Activated CD4-positive, alpha-beta memory T cell treated with anti-CD3 and anti-CD28 coated beads for 36 hours (primary cell): ENCODE data around the gene PLPP4. TPM values are rescaled to one million over a fixed set of nuclear protein-coding genes. Genes with fewer than 3 reads are reported as not detected.

Experiments used
- CTCF ChIA-PET: fragments of 350-600 bp; sonication (Branson Sonifier 250); formaldehyde crosslinking; loops from one replicate; lab custom pipeline; 2021; ENCODE audit warnings: antibody characterized with exemption, inconsistent platforms; lab: Charles Lee
- POLR2A ChIA-PET: fragments of 350-600 bp; sonication (Branson Sonifier 250); formaldehyde crosslinking; loops from one replicate; lab custom pipeline; 2021; ENCODE audit warnings: antibody characterized with exemption; lab: Charles Lee
- DNase-seq: peaks from one replicate; pipeline ENCODE4 v3.0.0-alpha.2; 2020
- H3K27ac Mint-ChIP-seq: one replicate; pipeline ENCODE4 v1.8.0; 2021; ENCODE audit warnings: mixed read lengths
- H3K27me3 Mint-ChIP-seq: one replicate; pipeline ENCODE4 v1.8.0; 2021; ENCODE audit warnings: mixed read lengths
- H3K36me3 Mint-ChIP-seq: one replicate; pipeline ENCODE4 v1.8.0; 2021; ENCODE audit warnings: mixed read lengths
- H3K4me1 Mint-ChIP-seq: one replicate; pipeline ENCODE4 v1.8.0; 2021; ENCODE audit warnings: low read depth, mixed read lengths
- H3K4me3 Mint-ChIP-seq: one replicate; pipeline ENCODE4 v1.8.0; 2021; ENCODE audit warnings: mild to moderate bottlenecking, mixed read lengths
- H3K9me3 Mint-ChIP-seq: one replicate; pipeline ENCODE4 v1.8.0; 2021; ENCODE audit warnings: mixed read lengths
- intact Hi-C: fragments of 100-400 bp; cut with micrococcal nuclease; formaldehyde crosslinking; loops from one replicate; pipeline ENCODE4 v1.15.1; 2023
- total RNA-seq, 2 experiments: library from RNA; stranded (reverse); gene quantifications; one replicate each; pipeline ENCODE4 v1.2.3, GENCODE V29; 2021

Gene PLPP4
- total RNA-seq, 2 experiments from 2014 or later, result not detected

DNA sequence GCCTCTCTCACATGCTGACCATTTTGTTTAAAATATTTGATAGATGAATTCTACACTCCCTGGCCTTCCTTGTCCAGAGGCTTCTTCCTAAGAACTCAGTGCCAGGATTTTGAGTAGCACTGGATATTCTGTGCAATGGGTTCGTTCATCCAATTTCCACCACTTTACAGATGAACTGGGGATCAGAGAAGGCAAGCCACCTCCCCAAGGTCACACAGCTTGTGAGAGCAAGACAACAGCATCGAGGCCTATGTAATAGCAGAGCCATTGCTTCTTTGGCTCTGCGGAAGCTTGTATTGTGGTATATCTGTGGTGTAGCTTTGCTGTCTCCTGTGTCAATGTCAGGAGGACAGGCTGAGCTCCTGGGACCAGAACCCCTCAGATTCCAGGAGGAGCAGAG is 140.9 kb downstream of the PLPP4 start:
- POLR2A ChIA-PET, result no interaction called here
- intact Hi-C loops, result no loop called here
- Mint-ChIP-seq H3K4me3 (no peak overlapping the region), H3K27ac (no peak overlapping the region), H3K4me1 (no peaks in the 10 kb centered on the region), H3K36me3 (no peaks in the 10 kb centered on the region), H3K27me3 (peaks cover 2% of the 10 kb centered on the region), H3K9me3 (peaks cover 6% of the 10 kb centered on the region)
- CTCF ChIA-PET, result no interaction called here
- no peak for DNase-seq

GRCh38 chr10:120598386-120598785 is 141.4 kb downstream of the PLPP4 start:
- Mint-ChIP-seq H3K36me3 (no peaks in the 10 kb centered on the region), H3K9me3 (peaks cover 4% of the 10 kb centered on the region), H3K27ac (no peak overlapping the region), H3K27me3 (peaks cover 2% of the 10 kb centered on the region), H3K4me1 (no peaks in the 10 kb centered on the region), H3K4me3 (no peak overlapping the region)
- CTCF ChIA-PET, result no interaction called here
- POLR2A ChIA-PET, result no interaction called here
- intact Hi-C loops, result no loop called here
- no peak for DNase-seq

- intact Hi-C loops, result no loop called here
- Mint-ChIP-seq H3K4me1 (no peaks in the 10 kb centered on the region), H3K9me3 (peaks cover 4% of the 10 kb centered on the region), H3K27ac (no peak overlapping the region), H3K27me3 (peaks cover 2% of the 10 kb centered on the region), H3K36me3 (no peaks in the 10 kb centered on the region), H3K4me3 (no peak overlapping the region)
- POLR2A ChIA-PET, result no interaction called here
- DNase-seq, result no peak
- CTCF ChIA-PET, result no interaction called here
Observed at GRCh38 chr10:120599200-120599724, 142.2 kb downstream of the PLPP4 start.

DNA sequence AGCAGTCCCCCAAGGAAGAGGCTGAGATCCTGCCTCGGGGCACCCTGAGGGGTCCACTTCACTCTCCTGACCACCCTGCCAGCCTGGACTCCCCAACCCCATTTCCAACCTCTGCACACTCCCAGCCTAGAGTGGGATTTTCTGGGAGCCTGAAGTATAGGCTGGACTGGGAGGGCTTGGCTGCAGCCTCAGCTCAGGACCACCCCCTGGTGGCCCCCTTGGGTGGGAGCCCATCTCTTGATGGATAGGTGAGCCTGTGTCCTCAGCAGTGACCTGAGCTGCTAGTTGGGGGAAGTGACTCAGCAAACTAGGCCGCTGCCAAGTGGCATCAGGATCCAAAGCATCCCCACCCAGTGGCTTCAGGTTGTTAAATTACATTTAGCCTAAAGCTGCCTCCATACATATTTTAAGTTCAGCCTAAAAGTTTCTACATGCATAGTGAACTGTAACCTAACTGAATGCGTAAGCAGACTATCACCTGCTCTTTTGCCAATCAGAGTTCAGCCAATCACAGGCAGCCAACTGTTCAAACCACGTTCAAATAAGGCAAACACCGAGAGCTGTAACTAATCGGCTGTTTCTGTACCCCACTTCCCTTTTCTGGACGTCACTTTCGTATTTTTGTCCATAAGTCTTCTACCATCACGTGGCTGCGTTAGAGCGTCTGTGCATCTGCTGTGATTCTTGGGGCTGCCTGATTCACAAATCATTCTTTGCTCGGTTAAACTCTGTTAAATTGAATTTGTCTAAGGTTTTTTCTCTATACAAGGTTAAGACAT is 144.0 kb downstream of the PLPP4 start:
- Mint-ChIP-seq H3K27ac (no peak overlapping the region), H3K9me3 (peaks cover 4% of the 10 kb centered on the region), H3K4me1 (no peaks in the 10 kb centered on the region), H3K27me3 (peaks cover 2% of the 10 kb centered on the region), H3K36me3 (no peaks in the 10 kb centered on the region), H3K4me3 (no peak overlapping the region)
- intact Hi-C loops, result no loop called here
- ChIA-PET POLR2A (no interaction called here), CTCF (no interaction called here)
- no peak for DNase-seq

DNA sequence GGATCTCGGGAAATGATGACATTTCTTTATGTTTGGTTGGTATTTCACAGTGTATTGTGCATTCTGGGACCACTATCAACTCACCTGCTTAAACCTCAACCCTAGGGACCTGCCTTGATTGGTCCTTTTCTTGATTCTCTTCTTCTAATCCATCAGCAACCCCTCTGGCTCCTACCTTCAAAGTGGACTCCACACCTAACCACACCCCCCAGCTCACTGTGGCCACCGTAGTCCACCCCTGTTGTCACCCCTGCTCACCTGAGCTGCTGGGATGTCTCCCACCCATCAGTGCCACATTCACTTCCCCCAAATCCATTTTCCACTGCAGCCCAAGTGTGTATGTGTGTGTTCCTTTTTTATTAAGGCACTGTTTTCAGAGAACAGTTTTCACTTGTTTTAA is 145.0 kb downstream of the PLPP4 start:
- POLR2A ChIA-PET, result no interaction called here
- H3K4me1 Mint-ChIP-seq, result no peaks in the 10 kb centered on the region
- peaks cover 2% of the 10 kb centered on the region for H3K27me3 Mint-ChIP-seq
- H3K36me3 Mint-ChIP-seq, result no peaks in the 10 kb centered on the region
- no peak overlapping the region for H3K4me3 Mint-ChIP-seq
- CTCF ChIA-PET, result no interaction called here
- peaks cover 4% of the 10 kb centered on the region for H3K9me3 Mint-ChIP-seq
- no peak overlapping the region for H3K27ac Mint-ChIP-seq
- no peak for DNase-seq
- intact Hi-C loops, result no loop called here

GRCh38 chr10:120605410-120605809 is 148.4 kb downstream of the PLPP4 start:
- POLR2A ChIA-PET, result no interaction called here
- no peak overlapping the region for H3K4me3 Mint-ChIP-seq
- H3K36me3 Mint-ChIP-seq, result no peaks in the 10 kb centered on the region
- H3K9me3 Mint-ChIP-seq, result peaks cover 4% of the 10 kb centered on the region
- peaks cover 2% of the 10 kb centered on the region for H3K4me1 Mint-ChIP-seq
- no peak for DNase-seq
- H3K27me3 Mint-ChIP-seq, result peaks cover 2% of the 10 kb centered on the region
- H3K27ac Mint-ChIP-seq, result no peak overlapping the region
- intact Hi-C loops, result no loop called here
- CTCF ChIA-PET, result no interaction called here

- CTCF ChIA-PET, result interaction anchor here (0.6 kb wide), 1 partner anchor 26 kb away, joined by 3 read pairs; no protein-coding TSS in a partner anchor
- Mint-ChIP-seq H3K27ac (no peak overlapping the region), H3K36me3 (no peaks in the 10 kb centered on the region), H3K4me1 (peaks cover 2% of the 10 kb centered on the region), H3K27me3 (peaks cover 1% of the 10 kb centered on the region), H3K9me3 (peaks cover 4% of the 10 kb centered on the region), H3K4me3 (no peak overlapping the region)
- intact Hi-C loops, result no loop called here
- no peak for DNase-seq
- POLR2A ChIA-PET, result interaction anchor here (0.6 kb wide), 1 partner anchor 326 kb away, joined by 3 read pairs; no protein-coding TSS in a partner anchor
Observed at GRCh38 chr10:120606051-120606764, 149.2 kb downstream of the PLPP4 start.

DNA sequence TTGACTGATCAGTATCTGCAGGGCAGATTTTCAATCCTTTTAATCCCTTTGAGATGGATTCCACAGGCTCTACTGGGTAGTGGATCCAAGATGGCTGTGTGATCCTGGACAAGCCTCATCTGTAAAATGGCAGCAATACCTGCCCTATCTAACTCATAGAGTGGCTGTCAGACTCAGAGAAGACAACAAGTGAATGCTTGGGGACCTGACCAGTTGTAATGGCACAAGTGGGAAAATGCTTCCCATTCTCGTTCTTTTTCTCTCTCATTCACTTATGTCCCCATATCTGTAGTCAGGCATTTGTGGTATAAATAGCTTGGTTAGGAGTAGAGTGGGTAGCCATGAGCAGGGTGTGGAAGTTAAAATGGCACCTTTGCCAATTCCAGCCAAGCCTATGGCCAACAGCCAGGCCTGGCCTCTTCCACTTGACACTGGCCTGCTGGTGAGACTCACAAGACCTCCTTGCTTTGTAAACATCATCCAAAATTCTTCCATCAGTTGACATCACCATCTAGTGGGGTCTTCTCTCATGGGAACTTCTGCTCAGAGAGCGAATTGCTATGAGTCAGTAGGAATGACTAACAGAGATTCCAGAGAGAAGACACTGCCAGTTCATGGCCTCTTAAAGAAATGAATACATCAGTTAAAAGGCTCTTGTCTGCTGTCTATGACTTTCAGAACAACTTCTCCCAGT is 150.1 kb downstream of the PLPP4 start:
- ChIA-PET CTCF (no interaction called here), POLR2A (no interaction called here)
- intact Hi-C loops, result no loop called here
- no peak overlapping the region for H3K27ac Mint-ChIP-seq
- no peaks in the 10 kb centered on the region for H3K27me3 Mint-ChIP-seq
- no peak overlapping the region for H3K4me3 Mint-ChIP-seq
- no peaks in the 10 kb centered on the region for H3K36me3 Mint-ChIP-seq
- peaks cover 2% of the 10 kb centered on the region for H3K4me1 Mint-ChIP-seq
- H3K9me3 Mint-ChIP-seq, result peaks cover under 1% of the 10 kb centered on the region
- DNase-seq, result no peak

DNA sequence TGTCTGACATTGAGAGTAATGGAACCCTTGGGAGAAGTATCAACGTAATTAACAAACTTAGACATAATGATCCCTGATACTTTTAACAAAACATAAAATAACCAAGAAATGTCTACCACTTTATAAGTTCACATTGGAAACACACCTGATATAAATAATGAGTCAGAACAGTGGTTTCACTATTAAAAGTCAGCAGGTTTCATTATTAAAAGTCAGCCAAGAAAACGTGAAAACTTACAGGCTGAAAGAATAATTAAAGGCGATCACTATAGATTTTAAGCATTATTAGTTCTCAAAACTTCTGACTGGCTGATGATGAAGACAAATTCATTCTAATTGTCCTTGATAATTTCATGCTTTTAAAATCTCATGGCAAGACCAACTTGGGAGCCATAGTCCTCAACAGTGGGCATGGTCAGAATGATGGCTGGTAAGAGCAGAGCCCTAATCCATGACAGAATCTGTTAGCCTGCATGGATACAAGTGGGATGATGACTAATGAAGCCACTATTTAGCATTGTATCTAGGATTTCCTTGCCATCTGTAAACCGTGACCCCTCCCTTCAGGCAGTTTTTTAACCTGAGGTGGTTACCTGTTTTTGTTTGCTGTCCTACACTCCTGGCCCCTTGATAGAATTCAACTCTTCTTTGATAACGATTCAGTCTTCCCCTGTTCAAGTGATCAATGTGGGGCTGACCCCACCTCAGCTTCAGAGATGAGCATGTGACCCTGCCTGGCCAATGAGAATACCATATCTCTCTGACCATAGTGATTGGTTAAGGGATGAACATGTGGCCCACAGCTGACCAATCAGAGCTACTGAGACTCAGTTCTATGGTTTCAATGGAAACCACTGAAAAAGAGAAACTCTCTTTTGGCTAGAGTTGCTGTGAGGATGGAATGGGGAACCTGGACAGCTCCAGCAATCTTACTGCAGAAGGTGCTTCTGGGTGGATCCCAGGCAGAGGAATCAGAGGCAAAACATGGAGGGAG is 151.0 kb downstream of the PLPP4 start:
- H3K9me3 Mint-ChIP-seq, result no peaks in the 10 kb centered on the region
- no peak overlapping the region for H3K4me3 Mint-ChIP-seq
- POLR2A ChIA-PET, result no interaction called here
- intact Hi-C loops, result no loop called here
- H3K27me3 Mint-ChIP-seq, result no peaks in the 10 kb centered on the region
- H3K36me3 Mint-ChIP-seq, result no peaks in the 10 kb centered on the region
- peaks cover 2% of the 10 kb centered on the region for H3K4me1 Mint-ChIP-seq
- H3K27ac Mint-ChIP-seq, result no peak overlapping the region
- no peak for DNase-seq
- CTCF ChIA-PET, result no interaction called here

- ChIA-PET POLR2A (no interaction called here), CTCF (no interaction called here)
- intact Hi-C loops, result no loop called here
- H3K9me3 Mint-ChIP-seq, result no peaks in the 10 kb centered on the region
- H3K4me1 Mint-ChIP-seq, result peaks cover 2% of the 10 kb centered on the region
- no peak overlapping the region for H3K4me3 Mint-ChIP-seq
- H3K36me3 Mint-ChIP-seq, result no peaks in the 10 kb centered on the region
- no peaks in the 10 kb centered on the region for H3K27me3 Mint-ChIP-seq
- H3K27ac Mint-ChIP-seq, result no peak overlapping the region
- no peak for DNase-seq
Observed at GRCh38 chr10:120609006-120609405, 152.0 kb downstream of the PLPP4 start.

DNA sequence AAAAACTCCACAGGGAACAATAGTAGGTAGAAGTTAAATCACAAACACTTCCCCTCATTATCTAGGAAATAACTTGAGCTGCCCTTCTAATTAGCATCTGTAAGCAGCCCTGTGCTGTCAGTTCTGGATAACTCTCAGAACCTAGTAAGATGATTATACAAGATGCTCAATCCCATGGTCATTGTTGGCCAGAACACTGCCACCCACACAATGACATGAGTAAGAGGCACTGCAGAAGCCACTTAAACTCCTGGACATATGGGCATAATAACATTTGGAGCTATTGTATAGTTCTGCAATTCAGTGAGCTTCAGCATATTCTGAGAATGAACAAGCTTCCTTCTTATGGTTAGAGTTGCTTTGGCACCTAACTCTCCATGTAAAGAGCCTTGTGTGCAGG is 153.8 kb downstream of the PLPP4 start:
- peaks cover 7% of the 10 kb centered on the region for H3K9me3 Mint-ChIP-seq
- DNase-seq, result no peak
- H3K4me1 Mint-ChIP-seq, result peaks cover 2% of the 10 kb centered on the region
- POLR2A ChIA-PET, result no interaction called here
- no peak overlapping the region for H3K27ac Mint-ChIP-seq
- CTCF ChIA-PET, result no interaction called here
- no peak overlapping the region for H3K4me3 Mint-ChIP-seq
- intact Hi-C loops, result no loop called here
- no peaks in the 10 kb centered on the region for H3K36me3 Mint-ChIP-seq
- H3K27me3 Mint-ChIP-seq, result no peaks in the 10 kb centered on the region
